GM18507 (cell line): ENCODE data around the gene SPINDOC.

Experiments used
- DNase-seq: peaks from one replicate; pipeline ENCODE4 v3.0.0; 2011; ENCODE audit warnings: low read depth; ENCODE audit not compliant: insufficient read length; ENCODE audit errors: extremely low spot score
- FAIRE-seq: peaks from 2 replicates; lab custom pipeline; 2011; peaks lifted over from hg19 to GRCh38; lab: Jason Lieb, UNC

SPINDOC gene

GRCh38 chr11:63873311-63873710 lies 60.1 kb downstream of the SPINDOC start:
- no peak for FAIRE-seq
- DNase-seq: no peak

GRCh38 chr11:63874511-63874910 lies 61.3 kb downstream of the SPINDOC start:
- FAIRE-seq (no peak), DNase-seq (no peak)

- DNase-seq: no peak
- no peak for FAIRE-seq
Measured at GRCh38 chr11:63875506-63876065, 62.3 kb downstream of the SPINDOC start.

GRCh38 chr11:63876616-63877015 lies 63.4 kb downstream of the SPINDOC start:
- FAIRE-seq (no peak), DNase-seq (no peak)
